ENCODE measurements around the gene MARCHF3.
"Not testable (repeated sequence)": the region's sequence is repeated elsewhere in the genome, so short reads cannot be mapped to it uniquely, and the experiment has no call there.

Gene MARCHF3

GRCh38 chr5:127046343-127047072 lies 16.1 kb upstream of the MARCHF3 start:
- no peak for DNase-seq

- no peak for DNase-seq
These were observed 12.2 kb upstream of the MARCHF3 start for GRCh38 chr5:127042593-127042992.

- peak; percentile 20 for DNase-seq
These were observed 11.2 kb upstream of the MARCHF3 start for GRCh38 chr5:127041571-127041970.

- DNase-seq = peak; percentile 35
These were observed 10.6 kb upstream of the MARCHF3 start for GRCh38 chr5:127040796-127041520.

- DNase-seq = no peak
These were observed 8.2 kb upstream of the MARCHF3 start for GRCh38 chr5:127038550-127038949.

GRCh38 chr5:127031863-127032232 lies 1.5 kb upstream of the MARCHF3 start:
- no peak for DNase-seq

- DNase-seq = no peak
These were observed 947 bp upstream of the MARCHF3 start for GRCh38 chr5:127031147-127031862.

GRCh38 chr5:127029581-127030258 lies 638 bp downstream of the MARCHF3 start:
- peak; percentile 69 for DNase-seq

GRCh38 chr5:127028822-127029457 lies 1.4 kb downstream of the MARCHF3 start:
- no peak for DNase-seq

- no peak for DNase-seq
These were observed 2.8 kb downstream of the MARCHF3 start for GRCh38 chr5:127027539-127027938.

- no peak for DNase-seq
These were observed 4.2 kb downstream of the MARCHF3 start for GRCh38 chr5:127026166-127026565.

GRCh38 chr5:127025467-127025866 lies 4.9 kb downstream of the MARCHF3 start:
- DNase-seq = no peak

- DNase-seq = no peak
These were observed 5.5 kb downstream of the MARCHF3 start for GRCh38 chr5:127024821-127025220.

GRCh38 chr5:127023552-127024191 lies 6.7 kb downstream of the MARCHF3 start:
- DNase-seq = not testable (repeated sequence)

GRCh38 chr5:127022846-127023245 lies 7.5 kb downstream of the MARCHF3 start:
- no peak for DNase-seq

GRCh38 chr5:127019928-127020327 lies 10.4 kb downstream of the MARCHF3 start:
- no peak for DNase-seq

GRCh38 chr5:127016722-127017121 lies 13.6 kb downstream of the MARCHF3 start:
- DNase-seq = not testable (repeated sequence)

- DNase-seq = no peak
These were observed 14.6 kb downstream of the MARCHF3 start for GRCh38 chr5:127015716-127016115.

GRCh38 chr5:127014573-127014972 lies 15.8 kb downstream of the MARCHF3 start:
- no peak for DNase-seq

- no peak for DNase-seq
These were observed 17.0 kb downstream of the MARCHF3 start for GRCh38 chr5:127013407-127013806.

- DNase-seq = no peak
These were observed 17.4 kb downstream of the MARCHF3 start for GRCh38 chr5:127012916-127013315.

- DNase-seq = no peak
These were observed 18.3 kb downstream of the MARCHF3 start for GRCh38 chr5:127011961-127012644.
